Measurements from ENCODE around the gene CELSR1.

GRCh38 chr22:46586531-46587011 lies 49.2 kb upstream of the CELSR1 start:
- TF ChIP-seq CTCF (IDR thresholded peaks at IDR 0.05): no peak
- no peak for TF ChIP-seq POLR2A (IDR thresholded peaks at IDR 0.05)

Data from thyroid gland (tissue), 4 donors.